Measurements from ENCODE around the gene ODF2L.

DNA sequence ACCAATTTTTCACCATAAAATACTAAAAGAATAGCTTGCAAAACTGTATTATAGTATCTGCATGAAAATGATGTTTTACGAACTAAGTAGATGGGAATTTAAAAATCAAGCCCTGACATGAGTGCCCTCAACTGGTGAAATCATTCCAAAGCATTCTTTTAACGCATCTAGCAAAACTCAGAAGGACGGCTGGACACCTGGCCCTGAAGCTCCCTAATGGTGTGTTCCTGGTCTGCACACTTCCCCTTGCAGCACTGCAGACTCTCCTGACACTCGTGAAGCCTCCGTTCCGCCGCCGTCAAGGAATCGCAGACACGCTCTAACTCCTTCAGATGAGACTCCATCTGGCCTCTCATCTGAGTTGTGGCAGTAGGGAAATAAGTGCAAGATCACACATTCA is 39.9 kb downstream of the ODF2L start:
- TF ChIP-seq, protein P1, sequence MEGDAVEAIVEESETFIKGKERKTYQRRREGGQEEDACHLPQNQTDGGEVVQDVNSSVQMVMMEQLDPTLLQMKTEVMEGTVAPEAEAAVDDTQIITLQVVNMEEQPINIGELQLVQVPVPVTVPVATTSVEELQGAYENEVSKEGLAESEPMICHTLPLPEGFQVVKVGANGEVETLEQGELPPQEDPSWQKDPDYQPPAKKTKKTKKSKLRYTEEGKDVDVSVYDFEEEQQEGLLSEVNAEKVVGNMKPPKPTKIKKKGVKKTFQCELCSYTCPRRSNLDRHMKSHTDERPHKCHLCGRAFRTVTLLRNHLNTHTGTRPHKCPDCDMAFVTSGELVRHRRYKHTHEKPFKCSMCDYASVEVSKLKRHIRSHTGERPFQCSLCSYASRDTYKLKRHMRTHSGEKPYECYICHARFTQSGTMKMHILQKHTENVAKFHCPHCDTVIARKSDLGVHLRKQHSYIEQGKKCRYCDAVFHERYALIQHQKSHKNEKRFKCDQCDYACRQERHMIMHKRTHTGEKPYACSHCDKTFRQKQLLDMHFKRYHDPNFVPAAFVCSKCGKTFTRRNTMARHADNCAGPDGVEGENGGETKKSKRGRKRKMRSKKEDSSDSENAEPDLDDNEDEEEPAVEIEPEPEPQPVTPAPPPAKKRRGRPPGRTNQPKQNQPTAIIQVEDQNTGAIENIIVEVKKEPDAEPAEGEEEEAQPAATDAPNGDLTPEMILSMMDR (IDR thresholded peaks at IDR 0.05) = no peak
- TF ChIP-seq POLR2A (IDR thresholded peaks at IDR 0.05) = no peak
